Activated naive CD8-positive, alpha-beta T cell treated with anti-CD3 and anti-CD28 coated beads for 36 hours (primary cell): Measurements from ENCODE around the gene CORO2A. TPM values are rescaled to one million over a fixed set of nuclear protein-coding genes. Genes with fewer than 3 reads are reported as not detected.

Experiments used
- DNase-seq: peaks from one replicate; pipeline ENCODE4 v3.0.0; 2021
- H3K27ac Mint-ChIP-seq: one replicate; pipeline ENCODE4 v1.8.0; 2022; ENCODE audit warnings: mild to moderate bottlenecking, moderate library complexity, mixed read lengths
- H3K27me3 Mint-ChIP-seq: one replicate; pipeline ENCODE4 v1.8.0; 2022; ENCODE audit warnings: mild to moderate bottlenecking, mixed read lengths
- H3K36me3 Mint-ChIP-seq: one replicate; pipeline ENCODE4 v1.8.0; 2021; ENCODE audit warnings: mild to moderate bottlenecking, mixed read lengths
- H3K4me1 Mint-ChIP-seq: one replicate; pipeline ENCODE4 v1.8.0; 2021; ENCODE audit warnings: mixed read lengths
- H3K4me3 Mint-ChIP-seq: one replicate; pipeline ENCODE4 v1.8.0; 2022; ENCODE audit warnings: mild to moderate bottlenecking, moderate library complexity, mixed read lengths
- H3K9me3 Mint-ChIP-seq: one replicate; pipeline ENCODE4 v1.8.0; 2022; ENCODE audit warnings: mixed read lengths
- total RNA-seq, 2 experiments: library from RNA; stranded (reverse); gene quantifications; one replicate each; pipeline ENCODE4 v1.2.3, GENCODE V29; 2021

The CORO2A gene
- total RNA-seq, 2 experiments from 2014 or later: 8.2 TPM

DNA sequence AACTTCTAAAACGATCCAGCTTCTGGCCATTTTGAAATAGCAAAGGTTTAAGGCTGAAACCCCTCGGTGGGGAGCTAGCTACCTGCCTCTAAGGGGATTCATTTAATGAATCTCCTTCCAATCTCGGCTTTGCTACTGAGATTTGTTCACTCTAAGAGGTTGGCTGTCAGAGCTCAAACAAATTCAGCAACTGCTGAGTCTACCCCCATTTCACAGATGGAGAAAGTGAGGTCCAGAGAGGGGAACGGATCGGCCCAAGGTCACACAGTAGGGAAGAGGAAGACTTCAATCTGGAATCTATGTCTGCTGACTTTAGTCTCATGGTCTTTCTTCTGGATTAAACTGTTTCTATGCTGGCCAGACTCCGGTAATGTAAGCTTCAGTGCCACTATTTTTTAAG, 3.0 kb downstream of the CORO2A start:
- H3K4me3 Mint-ChIP-seq: no peak overlapping the region
- H3K4me1 Mint-ChIP-seq: peaks cover 30% of the 10 kb centered on the region
- H3K9me3 Mint-ChIP-seq: no peaks in the 10 kb centered on the region
- peaks cover 2% of the 10 kb centered on the region for H3K36me3 Mint-ChIP-seq
- no peak for DNase-seq
- H3K27ac Mint-ChIP-seq: no peak overlapping the region
- H3K27me3 Mint-ChIP-seq: no peaks in the 10 kb centered on the region

DNA sequence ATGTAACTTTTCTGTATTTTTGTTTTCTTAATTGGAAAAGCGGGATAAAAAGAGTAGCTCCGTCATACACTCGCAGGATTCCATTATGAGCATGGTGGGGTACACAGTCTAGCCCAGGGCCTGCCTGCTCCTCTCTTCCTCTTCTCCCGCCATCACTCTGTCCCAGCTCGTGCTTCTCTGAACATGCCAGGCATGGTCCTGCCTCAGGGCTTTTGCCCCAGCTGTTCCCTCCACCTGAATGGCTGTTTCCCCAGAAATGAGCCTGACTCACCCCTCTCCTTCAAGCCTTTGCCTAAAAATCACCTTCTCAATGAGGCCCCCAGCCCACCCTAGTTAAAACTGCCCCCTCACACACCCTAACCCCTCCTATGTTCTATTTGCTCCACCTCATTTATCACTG, 4.5 kb downstream of the CORO2A start:
- Mint-ChIP-seq H3K36me3 (peaks cover 2% of the 10 kb centered on the region), H3K27me3 (no peaks in the 10 kb centered on the region), H3K4me1 (peaks cover 28% of the 10 kb centered on the region), H3K9me3 (no peaks in the 10 kb centered on the region), H3K27ac (no peak overlapping the region), H3K4me3 (no peak overlapping the region)
- DNase-seq: no peak

DNA sequence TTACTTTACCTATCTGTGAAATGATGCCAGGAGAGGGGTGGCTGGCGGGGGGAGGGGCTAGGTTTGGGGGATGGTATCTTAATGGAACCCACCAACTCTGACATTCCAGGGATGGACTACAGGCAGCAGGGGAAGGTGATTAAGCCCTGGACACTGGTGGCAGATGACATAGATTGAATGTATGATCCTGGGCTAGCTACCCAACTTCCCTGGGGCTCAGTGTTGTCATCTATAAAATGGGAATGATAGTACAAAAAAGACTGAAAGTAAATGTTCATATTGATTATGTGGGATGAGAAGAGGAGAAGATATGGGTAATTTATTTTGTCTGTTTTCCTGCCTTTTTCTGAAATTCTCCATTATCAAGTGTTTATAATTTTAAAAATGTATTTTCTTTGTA, 6.2 kb downstream of the CORO2A start:
- no peak for DNase-seq
- Mint-ChIP-seq H3K36me3 (peaks cover 2% of the 10 kb centered on the region), H3K4me3 (no peak overlapping the region), H3K4me1 (peaks cover 34% of the 10 kb centered on the region), H3K9me3 (no peaks in the 10 kb centered on the region), H3K27me3 (no peaks in the 10 kb centered on the region), H3K27ac (no peak overlapping the region)

DNA sequence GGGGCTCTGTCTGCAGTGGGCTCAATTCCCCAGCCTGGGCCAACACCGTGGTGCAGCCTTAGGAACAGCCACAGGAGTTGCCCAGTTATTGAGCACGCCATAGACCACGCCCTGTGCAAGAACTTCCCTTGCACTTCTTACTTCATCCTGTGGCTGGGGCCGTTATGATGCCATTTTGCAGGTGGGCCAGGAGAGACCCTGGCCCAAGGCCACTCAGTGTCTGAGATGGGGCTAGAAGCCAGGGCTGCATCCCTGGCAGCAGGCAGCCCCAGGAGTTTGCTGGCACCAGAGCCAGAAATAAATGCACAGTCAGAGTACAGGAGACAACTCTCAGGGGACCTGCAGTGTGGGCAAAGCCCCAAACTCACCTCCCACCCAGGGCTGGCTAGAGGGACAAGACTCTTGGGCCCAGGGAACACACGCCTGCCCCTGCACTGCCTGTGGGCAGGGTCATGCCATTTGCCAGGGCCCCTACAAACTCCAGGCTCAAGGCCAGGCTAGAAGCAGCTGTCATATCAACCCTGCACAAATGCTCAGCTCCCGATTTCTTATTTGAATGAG, 6.7 kb downstream of the CORO2A start:
- Mint-ChIP-seq H3K4me1 (peaks cover 33% of the 10 kb centered on the region), H3K36me3 (peaks cover 2% of the 10 kb centered on the region), H3K27ac (no peak overlapping the region), H3K4me3 (no peak overlapping the region), H3K27me3 (no peaks in the 10 kb centered on the region), H3K9me3 (no peaks in the 10 kb centered on the region)
- no peak for DNase-seq

DNA sequence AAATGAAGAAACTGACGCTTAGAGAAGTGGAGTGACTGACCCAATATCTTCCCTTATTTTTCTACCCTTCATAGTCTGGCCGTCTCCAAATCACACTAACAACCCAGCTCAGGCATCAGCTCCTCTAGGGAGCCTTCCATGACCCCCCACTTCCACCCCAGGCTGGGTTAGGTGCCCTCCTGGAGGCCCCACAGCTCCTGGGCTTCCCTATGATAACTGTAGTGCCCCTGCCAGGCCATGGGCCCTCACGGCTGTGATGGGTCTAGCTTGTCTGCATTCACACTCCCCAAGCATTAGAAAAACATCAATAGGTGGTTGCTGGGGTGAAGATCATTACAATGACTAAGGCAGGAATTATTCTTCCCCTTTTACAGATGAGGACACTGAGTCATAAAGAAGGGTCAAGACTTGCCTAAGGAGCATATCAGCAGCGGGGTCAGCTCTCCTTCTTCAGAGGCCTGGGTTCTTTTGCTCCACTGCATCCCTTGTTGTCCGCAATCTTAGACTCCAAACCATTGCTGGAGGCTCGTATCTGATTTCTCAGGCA, 7.3 kb downstream of the CORO2A start:
- Mint-ChIP-seq H3K4me1 (peaks cover 38% of the 10 kb centered on the region), H3K9me3 (no peaks in the 10 kb centered on the region), H3K36me3 (peaks cover 2% of the 10 kb centered on the region), H3K4me3 (no peak overlapping the region), H3K27ac (no peak overlapping the region), H3K27me3 (no peaks in the 10 kb centered on the region)
- no peak for DNase-seq

DNA sequence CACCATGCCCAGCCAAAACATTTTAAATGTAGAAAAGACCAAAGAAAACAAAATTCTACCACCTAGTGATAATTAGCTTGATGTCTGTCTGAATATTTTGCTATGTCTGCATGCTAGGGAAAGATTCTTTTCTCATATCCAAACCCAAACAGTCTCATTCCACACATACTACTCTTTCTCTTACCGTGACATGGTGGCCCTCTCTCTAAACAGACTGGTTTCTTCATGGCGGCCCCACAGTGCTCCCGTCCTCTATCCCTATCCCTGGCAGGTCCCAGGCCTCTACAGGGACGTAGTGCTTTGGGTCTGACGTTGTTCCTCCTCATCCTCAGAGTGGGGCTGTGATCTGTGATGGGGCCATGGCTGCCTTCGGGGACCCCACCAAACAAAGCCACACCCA, 8.1 kb downstream of the CORO2A start:
- Mint-ChIP-seq H3K4me1 (peaks cover 35% of the 10 kb centered on the region), H3K36me3 (peaks cover 2% of the 10 kb centered on the region), H3K27me3 (no peaks in the 10 kb centered on the region), H3K4me3 (no peak overlapping the region), H3K27ac (no peak overlapping the region), H3K9me3 (no peaks in the 10 kb centered on the region)
- DNase-seq: no peak

DNA sequence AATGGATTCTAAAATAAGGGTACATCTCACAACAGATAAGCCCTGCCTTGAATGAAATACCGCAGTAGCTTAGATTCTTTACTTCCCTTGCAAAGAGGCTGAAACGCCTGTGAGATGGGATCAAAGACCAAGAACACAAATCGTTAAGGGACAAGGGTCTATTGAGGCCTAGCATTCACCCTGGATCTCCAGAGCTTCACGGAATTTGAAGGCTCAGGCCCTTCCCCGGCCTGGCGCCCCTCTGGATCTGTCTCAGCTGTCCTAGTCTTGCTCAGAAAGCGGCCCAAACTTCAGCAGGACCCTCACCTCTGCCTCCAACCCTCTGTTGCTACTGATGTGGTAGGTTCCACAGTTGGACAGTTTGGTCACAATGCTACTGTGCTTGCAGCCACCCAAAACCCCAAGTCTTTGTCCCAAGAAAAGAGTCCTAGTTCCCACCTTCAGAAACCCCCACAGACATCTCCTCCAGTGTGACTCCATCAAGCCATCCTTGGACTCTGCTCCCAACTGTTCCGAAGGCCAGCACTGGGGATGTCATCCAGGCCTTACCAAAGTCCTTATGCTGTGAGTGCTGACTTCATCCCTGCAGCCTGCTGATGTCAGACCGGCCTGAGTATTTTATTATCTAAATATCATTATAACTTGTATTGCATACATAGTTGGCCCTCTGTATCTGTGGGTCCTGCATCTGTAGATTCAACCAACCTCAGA, 9.4 kb downstream of the CORO2A start:
- no peak overlapping the region for H3K27ac Mint-ChIP-seq
- no peaks in the 10 kb centered on the region for H3K9me3 Mint-ChIP-seq
- no peak for DNase-seq
- peaks cover 27% of the 10 kb centered on the region for H3K4me1 Mint-ChIP-seq
- H3K4me3 Mint-ChIP-seq: no peak overlapping the region
- no peaks in the 10 kb centered on the region for H3K27me3 Mint-ChIP-seq
- peaks cover 1% of the 10 kb centered on the region for H3K36me3 Mint-ChIP-seq

DNA sequence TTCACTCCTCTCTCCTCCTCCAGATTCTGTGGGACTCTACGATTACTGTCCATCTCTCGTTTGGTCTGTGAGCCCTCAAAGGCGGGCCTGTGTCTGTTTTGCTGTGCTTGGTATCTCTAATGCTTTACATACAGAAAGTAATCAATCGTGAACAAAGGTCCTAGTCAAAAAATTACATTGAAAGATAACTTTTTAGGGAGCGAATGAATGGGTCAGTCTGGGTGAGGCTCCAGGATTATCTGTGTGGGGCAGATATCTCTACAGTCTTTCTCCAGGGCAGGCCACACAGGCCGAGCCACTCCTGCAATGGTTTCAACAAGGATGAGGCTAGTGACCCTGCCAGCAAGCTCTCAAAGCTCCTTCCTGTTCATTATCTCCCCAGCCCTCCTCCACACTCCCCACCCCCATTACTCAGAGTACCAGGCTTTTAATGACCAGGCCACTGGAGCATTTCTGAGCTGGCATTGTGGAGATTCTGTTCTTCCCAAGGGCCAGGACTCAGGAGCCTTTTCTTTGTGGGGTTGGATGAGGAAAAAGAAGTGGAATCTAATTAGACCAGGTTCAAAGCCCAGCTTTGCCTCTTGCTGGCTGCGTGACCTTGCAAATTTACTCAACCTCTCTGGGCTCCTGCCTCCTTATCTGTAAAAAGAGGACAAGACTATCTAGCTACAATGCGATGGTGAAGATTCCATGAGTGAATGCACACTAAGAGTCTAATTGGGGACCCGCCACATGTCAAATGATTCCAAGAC, 10.2 kb downstream of the CORO2A start:
- Mint-ChIP-seq H3K4me3 (no peak overlapping the region), H3K36me3 (no peaks in the 10 kb centered on the region), H3K27me3 (no peaks in the 10 kb centered on the region), H3K9me3 (no peaks in the 10 kb centered on the region), H3K27ac (no peak overlapping the region), H3K4me1 (peaks cover 19% of the 10 kb centered on the region)
- DNase-seq: no peak

DNA sequence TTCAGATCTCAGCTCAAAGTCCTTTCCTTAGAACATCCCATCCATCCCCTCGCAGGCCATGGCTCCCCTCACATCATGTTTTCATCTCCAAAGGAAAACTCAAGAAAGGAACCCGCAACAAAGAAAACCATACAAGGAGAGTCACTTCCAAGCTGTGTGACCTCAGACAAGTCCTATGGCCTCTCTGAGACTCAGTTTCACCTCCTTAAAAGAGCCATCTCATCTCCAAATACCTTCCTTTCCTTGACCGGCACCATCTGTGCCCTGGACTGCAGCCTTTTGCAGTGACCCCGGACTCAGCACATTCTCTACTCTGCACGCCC, 10.7 kb downstream of the CORO2A start:
- H3K27ac Mint-ChIP-seq: no peak overlapping the region
- no peak for DNase-seq
- no peaks in the 10 kb centered on the region for H3K27me3 Mint-ChIP-seq
- H3K4me3 Mint-ChIP-seq: no peak overlapping the region
- peaks cover 19% of the 10 kb centered on the region for H3K4me1 Mint-ChIP-seq
- no peaks in the 10 kb centered on the region for H3K9me3 Mint-ChIP-seq
- H3K36me3 Mint-ChIP-seq: no peaks in the 10 kb centered on the region

DNA sequence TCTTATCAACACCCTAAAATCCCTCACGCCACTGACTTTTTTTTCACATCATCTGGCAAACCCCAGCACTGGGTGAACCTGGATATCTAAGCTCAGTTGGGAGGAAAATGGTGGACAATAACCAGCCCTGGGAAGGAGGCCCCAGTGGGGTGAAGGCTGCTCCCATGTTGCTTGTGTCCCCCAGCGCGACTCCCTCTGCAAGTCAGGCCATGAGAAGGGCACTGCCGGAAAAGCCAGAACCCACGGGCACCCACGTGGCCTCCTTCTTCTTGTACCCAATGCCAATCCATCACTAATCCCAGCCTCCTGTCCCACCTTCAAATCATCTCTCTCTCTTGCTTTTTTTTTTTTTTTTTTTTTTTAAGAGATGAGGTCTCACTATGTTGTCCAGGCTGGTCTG, 11.4 kb downstream of the CORO2A start:
- no peak for DNase-seq
- no peaks in the 10 kb centered on the region for H3K27me3 Mint-ChIP-seq
- H3K27ac Mint-ChIP-seq: no peak overlapping the region
- no peaks in the 10 kb centered on the region for H3K36me3 Mint-ChIP-seq
- H3K4me3 Mint-ChIP-seq: no peak overlapping the region
- peaks cover 23% of the 10 kb centered on the region for H3K4me1 Mint-ChIP-seq
- no peaks in the 10 kb centered on the region for H3K9me3 Mint-ChIP-seq

DNA sequence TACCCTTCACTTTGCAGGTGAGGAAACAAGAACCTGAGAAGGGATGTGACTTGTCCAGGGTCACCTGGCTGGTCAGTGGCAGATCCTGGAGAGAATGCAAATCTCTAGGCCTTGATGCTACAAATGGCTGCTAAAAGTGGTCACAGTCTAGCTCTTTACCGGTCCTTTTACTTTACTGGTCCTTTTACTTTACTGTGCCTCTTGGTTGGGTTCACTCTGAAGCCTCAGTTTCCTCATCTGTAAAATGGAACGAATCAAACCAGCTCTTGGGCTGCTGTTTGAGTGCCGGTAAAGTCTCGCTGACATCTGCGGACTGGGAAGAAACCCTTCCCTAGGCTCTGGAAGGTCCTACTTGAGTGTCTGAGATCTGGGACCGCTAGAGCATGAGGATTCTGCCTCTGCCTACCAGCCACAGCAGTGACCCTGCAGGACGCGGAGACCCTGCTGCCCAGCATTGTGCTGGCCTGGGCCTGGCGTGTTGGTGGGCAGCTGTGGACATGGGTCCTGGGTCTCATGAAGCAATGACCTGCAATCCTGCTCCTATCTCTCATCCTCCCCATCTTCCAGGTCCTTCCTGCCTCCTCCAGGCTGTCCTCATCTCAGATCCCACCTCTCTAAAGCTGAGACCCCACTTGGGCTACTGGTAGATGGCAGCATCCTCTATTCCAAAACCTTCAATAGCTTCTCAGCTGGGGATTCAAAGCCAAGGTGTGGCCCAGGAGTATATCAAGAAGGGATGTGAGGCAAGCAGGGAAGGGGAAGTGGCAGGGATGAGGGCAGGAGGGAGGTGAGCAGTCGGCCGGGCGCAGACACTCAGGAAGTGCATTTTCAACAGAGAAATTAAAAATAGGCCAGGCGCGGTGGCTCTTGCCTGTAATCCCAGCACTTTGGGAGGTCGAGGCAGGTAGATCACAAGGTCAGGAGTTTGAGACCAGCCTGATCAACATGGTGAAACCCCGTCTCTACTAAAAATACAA, 13.3 kb downstream of the CORO2A start:
- Mint-ChIP-seq H3K27me3 (no peaks in the 10 kb centered on the region), H3K9me3 (no peaks in the 10 kb centered on the region), H3K4me1 (peaks cover 24% of the 10 kb centered on the region), H3K27ac (no peak overlapping the region), H3K36me3 (no peaks in the 10 kb centered on the region), H3K4me3 (no peak overlapping the region)
- DNase-seq: no peak

DNA sequence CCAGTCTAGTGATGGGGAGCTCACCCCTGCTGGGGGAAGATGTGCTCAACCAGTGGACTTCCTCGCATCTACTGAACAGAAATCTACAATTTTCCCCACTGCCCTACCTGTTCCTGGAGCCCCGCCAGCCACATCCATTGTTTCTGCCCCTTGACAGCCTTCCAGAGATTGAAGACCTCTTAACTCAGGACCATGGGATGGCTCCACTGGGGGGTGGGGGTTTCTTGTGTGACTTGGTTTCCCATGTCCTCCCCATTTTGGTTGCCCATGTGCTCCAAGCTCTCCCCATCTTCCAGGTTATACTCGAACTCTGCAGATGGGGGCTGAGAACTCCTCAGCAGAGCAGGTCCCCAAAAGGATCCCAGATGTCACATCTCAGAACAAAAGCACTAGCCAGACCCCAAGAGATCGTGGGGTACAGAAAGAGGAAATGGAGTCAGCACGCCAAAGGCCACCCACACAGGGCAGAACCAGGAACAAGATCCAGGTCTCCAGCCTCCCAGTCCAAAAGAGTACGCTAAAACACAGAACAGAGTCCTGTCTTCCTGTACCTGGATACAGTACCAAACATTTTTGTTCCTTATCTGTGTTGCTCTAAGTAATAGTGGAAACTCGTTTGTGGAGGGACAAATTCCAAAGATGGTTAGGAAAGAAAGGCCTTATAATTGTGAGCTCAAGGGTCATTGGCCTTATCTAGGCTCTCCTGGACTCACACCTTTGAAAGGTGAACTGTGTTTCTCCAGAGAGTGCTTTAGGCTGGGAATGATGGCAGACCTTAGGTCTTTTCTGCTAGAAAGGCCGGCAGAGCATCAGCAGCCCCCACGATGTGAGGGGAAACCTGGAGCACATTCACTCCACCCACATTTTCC, 15.8 kb downstream of the CORO2A start:
- H3K9me3 Mint-ChIP-seq: no peaks in the 10 kb centered on the region
- no peak overlapping the region for H3K27ac Mint-ChIP-seq

DNA sequence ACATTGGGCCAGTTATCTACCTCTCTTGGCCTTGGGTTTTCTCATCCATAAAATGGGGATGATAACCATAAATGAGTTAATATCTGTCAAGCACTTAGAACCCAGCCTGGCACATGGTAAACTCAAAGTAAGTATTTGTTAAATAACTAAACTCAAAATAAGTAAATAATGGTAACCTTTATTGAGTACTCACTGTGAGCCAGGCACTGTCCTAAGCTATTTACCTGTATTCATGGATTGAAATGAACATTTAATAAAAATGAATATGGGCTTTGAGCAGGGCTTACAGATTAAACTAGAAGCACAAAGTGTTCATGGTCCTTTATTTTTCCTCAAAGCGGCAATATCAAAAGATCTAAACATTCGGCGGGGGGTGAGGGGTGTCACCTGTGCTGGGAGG, 16.7 kb downstream of the CORO2A start:
- Mint-ChIP-seq H3K4me1 (peaks cover 22% of the 10 kb centered on the region), H3K27ac (no peak overlapping the region), H3K27me3 (no peaks in the 10 kb centered on the region), H3K4me3 (no peak overlapping the region), H3K9me3 (no peaks in the 10 kb centered on the region), H3K36me3 (no peaks in the 10 kb centered on the region)
- DNase-seq: no peak

More for the DNA sequence above, 15.8 kb downstream of the CORO2A start:
- no peaks in the 10 kb centered on the region for H3K27me3 Mint-ChIP-seq
- peaks cover 18% of the 10 kb centered on the region for H3K4me1 Mint-ChIP-seq
- no peak overlapping the region for H3K4me3 Mint-ChIP-seq
- DNase-seq: no peak
- H3K36me3 Mint-ChIP-seq: no peaks in the 10 kb centered on the region

DNA sequence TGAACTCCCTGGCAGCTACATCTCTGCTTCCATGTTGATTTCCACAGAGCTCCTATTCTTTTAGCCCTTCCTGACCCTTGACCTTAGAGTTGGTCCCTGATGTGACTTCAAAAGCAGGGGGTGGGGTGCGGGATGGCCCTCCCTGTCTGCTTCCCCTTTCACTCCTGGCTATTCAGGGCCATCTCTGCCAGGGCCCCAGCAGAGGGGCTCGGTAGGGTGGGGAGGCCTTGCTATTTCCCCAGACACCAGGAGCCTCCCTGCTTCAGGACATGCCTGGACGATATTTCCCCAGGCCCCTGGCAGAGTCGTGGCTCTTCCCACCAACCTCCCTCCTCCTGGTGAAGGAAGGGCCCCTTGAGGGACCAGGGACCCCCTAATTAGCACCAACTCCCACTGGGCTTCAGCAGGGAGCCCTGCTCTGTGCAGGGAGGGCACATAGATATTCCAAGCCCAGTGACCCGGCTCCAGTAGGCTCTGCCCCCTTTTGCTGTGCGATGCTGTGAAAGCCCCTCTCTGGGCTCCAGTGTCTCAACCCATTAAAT, 17.3 kb downstream of the CORO2A start:
- no peak overlapping the region for H3K4me3 Mint-ChIP-seq
- DNase-seq: no peak
- no peaks in the 10 kb centered on the region for H3K36me3 Mint-ChIP-seq
- H3K4me1 Mint-ChIP-seq: peaks cover 19% of the 10 kb centered on the region
- H3K9me3 Mint-ChIP-seq: no peaks in the 10 kb centered on the region
- no peaks in the 10 kb centered on the region for H3K27me3 Mint-ChIP-seq
- H3K27ac Mint-ChIP-seq: no peak overlapping the region
